Mucosa of gallbladder (tissue), 1 donor: ENCODE data around the gene C4BPA. TPM values are rescaled to one million over a fixed set of nuclear protein-coding genes. Genes with fewer than 3 reads are reported as not detected.

Source experiments
- DNase-seq: peaks from one replicate; pipeline ENCODE4 v3.0.0-alpha.2; 2020; ENCODE audit warnings: low spot score
- total RNA-seq: library from RNA; stranded (reverse); gene quantifications from one replicate; pipeline ENCODE4 v1.2.1, GENCODE V29; 2021
- donor health status: DM: no; HTN: no; CAD: no.

C4BPA gene
- total RNA-seq, 1 donor from 2014 or later, result 2.3 TPM

- no peak for DNase-seq
Observed at GRCh38 chr1:207191061-207191460, 87.0 kb downstream of the C4BPA start.

- DNase-seq, result no peak
Observed at GRCh38 chr1:207191776-207192175, 87.7 kb downstream of the C4BPA start.

GRCh38 chr1:207194197-207194596 is 90.2 kb downstream of the C4BPA start:
- DNase-seq, result no peak

Other genes with a start within 250 kb of the C4BPA start
- gene IL20, start 238.6 kb upstream of the C4BPA start, total RNA-seq, result not detected
- not detected for gene IL24, start 206.8 kb upstream of the C4BPA start, total RNA-seq
- 8.0 TPM for gene FCMR, start 182.3 kb upstream of the C4BPA start, total RNA-seq
- gene PIGR, start 157.8 kb upstream of the C4BPA start, total RNA-seq, result 2,875 TPM
- 0.46 TPM for gene FCAMR, start 133.8 kb upstream of the C4BPA start, total RNA-seq
- gene C1orf116, start 71.5 kb upstream of the C4BPA start, total RNA-seq, result 45.1 TPM
- gene YOD1, start 53.0 kb upstream of the C4BPA start, total RNA-seq, result 4.5 TPM
- 17.9 TPM for gene PFKFB2, start 51.0 kb upstream of the C4BPA start, total RNA-seq
- 4.1 TPM for gene C4BPB, start 15.4 kb upstream of the C4BPA start, total RNA-seq
- gene CD55, start 217.4 kb downstream of the C4BPA start, total RNA-seq, result 17.9 TPM